Neural progenitor cell (in vitro differentiated cells): ENCODE results near the gene THG1L. TPM values are rescaled to one million over a fixed set of nuclear protein-coding genes. Genes with fewer than 3 reads are reported as not detected.
"Not testable (repeated sequence)": the region's sequence is repeated elsewhere in the genome, so short reads cannot be mapped to it uniquely, and the experiment has no call there.

ENCODE experiments used
- DNase-seq: peaks from one replicate; pipeline ENCODE4 v3.0.0-alpha.2; 2016; ENCODE audit warnings: low spot score
- H2AFZ ChIP-seq: fragments of 200-600 bp; sonication (generic); replicated peaks from 2 replicates; pipeline ENCODE4 v1.6.1; 2016; ENCODE audit warnings: antibody characterized with exemption
- H3F3A ChIP-seq: fragments of 200-600 bp; sonication (generic); 2 replicates; pipeline ENCODE4 v1.6.1; 2016; ENCODE audit warnings: antibody characterized with exemption, low read depth
- H3K27ac ChIP-seq: fragments of 200-600 bp; sonication (generic); 2 replicates; pipeline ENCODE4 v1.5.1; 2016; ENCODE audit warnings: mild to moderate bottlenecking
- H3K27me3 ChIP-seq: fragments of 200-600 bp; sonication (generic); 2 replicates; pipeline ENCODE4 v1.6.1; 2016; ENCODE audit warnings: mild to moderate bottlenecking, moderate library complexity
- H3K36me3 ChIP-seq: fragments of 200-600 bp; sonication (generic); 2 replicates; pipeline ENCODE4 v1.5.1; 2016
- H3K4me1 ChIP-seq: fragments of 200-600 bp; sonication (generic); 2 replicates; pipeline ENCODE4 v1.6.1; 2016; ENCODE audit warnings: mixed run types
- H3K4me2 ChIP-seq: fragments of 200-600 bp; sonication (generic); 2 replicates; pipeline ENCODE4 v1.6.1; 2016
- H3K4me3 ChIP-seq: fragments of 200-600 bp; sonication (generic); 2 replicates; pipeline ENCODE4 v1.5.1; 2016
- H3K79me2 ChIP-seq: fragments of 200-600 bp; sonication (generic); 2 replicates; pipeline ENCODE4 v1.6.1; 2016; ENCODE audit warnings: low read depth
- H3K9ac ChIP-seq: fragments of 200-600 bp; sonication (generic); 2 replicates; pipeline ENCODE4 v1.6.1; 2016
- H3K9me3 ChIP-seq: fragments of 200-600 bp; sonication (generic); 2 replicates; pipeline ENCODE4 v1.5.1; 2016; ENCODE audit warnings: low read depth
- H4K20me1 ChIP-seq: fragments of 200-600 bp; sonication (generic); 2 replicates; pipeline ENCODE4 v1.6.1; 2016; ENCODE audit warnings: low read depth
- H3K27ac Mint-ChIP-seq: 3 replicates; pipeline ENCODE4 v1.8.0; 2021; ENCODE audit warnings: mixed read lengths
- H3K27me3 Mint-ChIP-seq: 2 replicates; pipeline ENCODE4 v1.8.0; 2022; ENCODE audit warnings: low read depth, mild to moderate bottlenecking, inconsistent platforms, moderate library complexity, mixed read lengths; ENCODE audit not compliant: insufficient read depth
- H3K36me3 Mint-ChIP-seq: 3 replicates; pipeline ENCODE4 v1.8.0; 2021; ENCODE audit warnings: mixed read lengths
- H3K4me1 Mint-ChIP-seq: 3 replicates; pipeline ENCODE4 v1.8.0; 2021; ENCODE audit warnings: mixed read lengths
- H3K4me3 Mint-ChIP-seq: 3 replicates; pipeline ENCODE4 v1.8.0; 2021; ENCODE audit warnings: mild to moderate bottlenecking, moderate library complexity, mixed read lengths
- H3K9me3 Mint-ChIP-seq: 3 replicates; pipeline ENCODE4 v1.8.0; 2020; ENCODE audit warnings: mixed read lengths
- CTCF ChIP-seq: fragments of 200-600 bp; sonication (generic); IDR thresholded peaks from 2 replicates; pipeline ENCODE4 v1.5.1; 2017; ENCODE audit warnings: antibody characterized with exemption, mild to moderate bottlenecking
- EZH2 ChIP-seq: fragments of 200-600 bp; sonication (generic); IDR thresholded peaks from 2 replicates; pipeline ENCODE4 v1.6.1; 2017; ENCODE audit warnings: antibody characterized with exemption, mild to moderate bottlenecking, moderate library complexity
- EZH2phosphoT487 ChIP-seq: fragments of 200-600 bp; sonication (generic); IDR thresholded peaks from 2 replicates; pipeline ENCODE4 v1.6.1; 2017; ENCODE audit warnings: antibody characterized with exemption
- total RNA-seq: library from RNA; depleted of rRNA; stranded (reverse); fragments of >200 nt; gene quantifications from 2 replicates; pipeline ENCODE4 v1.2.3, GENCODE V29; 2015; ENCODE audit warnings: low replicate concordance

Gene THG1L
- total RNA-seq, 1 donor from 2014 or later, result 20.5 TPM

DNA sequence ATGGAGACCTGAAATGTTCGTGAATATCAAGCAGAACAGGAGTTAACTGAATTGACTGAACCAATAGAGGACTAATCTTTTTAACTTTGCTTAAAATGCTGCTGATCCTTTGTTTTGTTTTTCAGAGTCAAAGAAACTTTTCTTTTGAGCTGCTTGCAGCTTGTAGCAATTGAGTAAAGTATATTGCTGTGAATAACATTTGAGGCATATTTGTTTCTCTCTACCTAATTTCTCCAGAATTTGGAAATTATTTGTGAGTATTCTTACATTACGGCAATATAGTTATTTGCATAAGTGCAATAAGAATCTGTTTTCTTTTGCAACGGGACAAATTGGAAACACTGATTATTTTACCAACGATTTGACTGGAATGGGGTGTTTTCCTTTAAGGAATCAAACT lies 32.5 kb upstream of the THG1L start:
- not testable (repeated sequence) for H3K36me3 ChIP-seq, H3K27me3 ChIP-seq, H3K4me1 ChIP-seq, H3K9ac ChIP-seq, H3K4me3 ChIP-seq, H3K4me1 Mint-ChIP-seq, H3F3A ChIP-seq, H3K79me2 ChIP-seq, DNase-seq, H3K27ac ChIP-seq, H3K27ac Mint-ChIP-seq, H3K36me3 Mint-ChIP-seq, H2AFZ ChIP-seq, H3K4me3 Mint-ChIP-seq, H4K20me1 ChIP-seq, H3K27me3 Mint-ChIP-seq, H3K4me2 ChIP-seq
- peaks cover 35% of the 10 kb centered on the region for H3K9me3 Mint-ChIP-seq
- peaks cover 11% of the 10 kb centered on the region for H3K9me3 ChIP-seq

GRCh38 chr5:157703736-157704135 lies 27.5 kb upstream of the THG1L start:
- Mint-ChIP-seq H3K27me3 (no peaks in the 10 kb centered on the region), H3K4me1 (no peaks in the 10 kb centered on the region), H3K36me3 (no peaks in the 10 kb centered on the region), H3K27ac (no peak overlapping the region), H3K9me3 (peaks cover 12% of the 10 kb centered on the region), H3K4me3 (no peak overlapping the region)
- no peaks in the 10 kb centered on the region for H3K36me3 ChIP-seq
- no peaks in the 10 kb centered on the region for H3K79me2 ChIP-seq
- H3F3A ChIP-seq, result no peaks in the 10 kb centered on the region
- peaks cover 3% of the 10 kb centered on the region for H3K9me3 ChIP-seq
- TF ChIP-seq CTCF (no peak), EZH2phosphoT487 (no peak), EZH2 (no peak)
- H3K4me1 ChIP-seq, result no peaks in the 10 kb centered on the region
- peak overlapping the region; percentile 44 for H2AFZ ChIP-seq
- H4K20me1 ChIP-seq, result no peaks in the 10 kb centered on the region
- no peak for DNase-seq
- H3K9ac ChIP-seq, result no peak overlapping the region
- no peak overlapping the region for H3K4me3 ChIP-seq
- H3K27me3 ChIP-seq, result no peaks in the 10 kb centered on the region
- H3K4me2 ChIP-seq, result no peak overlapping the region
- no peak overlapping the region for H3K27ac ChIP-seq

DNA sequence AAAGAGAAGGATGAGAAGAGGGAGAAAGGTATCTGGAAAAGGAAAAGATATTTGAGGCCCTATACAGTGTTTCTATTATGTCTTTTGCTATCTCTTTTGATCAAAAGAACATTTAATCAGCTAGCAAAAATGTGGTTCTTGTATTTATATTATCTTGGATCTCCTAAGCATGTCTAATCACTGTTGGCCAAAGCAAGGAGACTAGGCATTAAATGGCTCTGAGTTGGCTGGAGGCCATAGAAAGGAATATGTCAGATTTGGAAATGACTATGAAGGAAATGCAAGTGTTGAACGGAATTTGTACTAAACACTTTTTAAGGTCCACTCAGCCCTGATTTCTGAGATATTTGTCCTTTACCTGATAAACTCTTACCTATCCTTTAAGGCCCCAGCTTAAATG lies 22.4 kb upstream of the THG1L start:
- Histone ChIP-seq H3K4me3 (no peak overlapping the region), H3K9ac (no peak overlapping the region), H3K4me2 (no peak overlapping the region), H3K27me3 (no peaks in the 10 kb centered on the region), H3K9me3 (no peaks in the 10 kb centered on the region), H2AFZ (no peak overlapping the region), H3K36me3 (no peaks in the 10 kb centered on the region), H3K79me2 (no peaks in the 10 kb centered on the region), H3K27ac (no peak overlapping the region), H3K4me1 (no peaks in the 10 kb centered on the region), H3F3A (no peaks in the 10 kb centered on the region), H4K20me1 (no peaks in the 10 kb centered on the region)
- Mint-ChIP-seq H3K27ac (no peak overlapping the region), H3K9me3 (no peaks in the 10 kb centered on the region), H3K36me3 (no peaks in the 10 kb centered on the region), H3K4me1 (no peaks in the 10 kb centered on the region), H3K4me3 (no peak overlapping the region), H3K27me3 (no peaks in the 10 kb centered on the region)
- no peak for TF ChIP-seq EZH2phosphoT487
- no peak for DNase-seq

GRCh38 chr5:157709346-157709745 lies 21.9 kb upstream of the THG1L start:
- Mint-ChIP-seq H3K27me3 (no peaks in the 10 kb centered on the region), H3K4me1 (no peaks in the 10 kb centered on the region), H3K9me3 (no peaks in the 10 kb centered on the region), H3K36me3 (no peaks in the 10 kb centered on the region), H3K27ac (no peak overlapping the region), H3K4me3 (no peak overlapping the region)
- Histone ChIP-seq H3K4me1 (no peaks in the 10 kb centered on the region), H3K79me2 (no peaks in the 10 kb centered on the region), H2AFZ (no peak overlapping the region), H3K27ac (no peak overlapping the region), H3K27me3 (no peaks in the 10 kb centered on the region), H4K20me1 (no peaks in the 10 kb centered on the region), H3K9me3 (no peaks in the 10 kb centered on the region), H3K4me3 (no peak overlapping the region), H3K9ac (no peak overlapping the region), H3F3A (no peaks in the 10 kb centered on the region), H3K4me2 (no peak overlapping the region), H3K36me3 (no peaks in the 10 kb centered on the region)
- TF ChIP-seq CTCF (no peak), EZH2 (no peak), EZH2phosphoT487 (no peak)
- DNase-seq, result no peak
